Vagina (tissue), 2 donors: ENCODE data around the gene GGTLC2.

Experiments used
- POLR2A ChIP-seq, 2 donors: fragments of 450-650 bp; IDR thresholded peaks; one replicate each; pipeline ENCODE4 v1.6.1; 2017; ENCODE audit warnings: antibody characterized with exemption in 2 of 2, mild to moderate bottlenecking in 2 of 2, moderate library complexity in 2 of 2
- POLR2AphosphoS5 ChIP-seq, 2 donors: sonication (generic); formaldehyde crosslinking; IDR thresholded peaks; one replicate each; pipeline ENCODE4 v1.9.0; 2017; ENCODE audit warnings: antibody characterized with exemption in 2 of 2, mild to moderate bottlenecking in 2 of 2, low read depth in 1 of 2; ENCODE audit not compliant: insufficient read depth in 1 of 2

GRCh38 chr22:22655452-22656290 lies 11.3 kb downstream of the GGTLC2 start:
- TF ChIP-seq POLR2AphosphoS5 (IDR thresholded peaks at IDR 0.05; ENCODE audit: insufficient read depth in 1 of 2, low read depth in 1 of 2) (no peak), POLR2A (IDR thresholded peaks at IDR 0.05) (no peak)
